SK-N-SH (cell line): ENCODE measurements around the gene ZNF425. TPM values are rescaled to one million over a fixed set of nuclear protein-coding genes. Genes with fewer than 3 reads are reported as not detected.

Experiments
- CTCF ChIA-PET: fragments of 300-600, 350-600 bp; formaldehyde crosslinking; extraction: SDS; loops from one replicate; lab custom pipeline; 2021; lab: Yijun Ruan, JAX
- POLR2A ChIA-PET: fragments of 350-600 bp; sonication (Branson Sonifier 250); formaldehyde crosslinking; extraction: SDS; loops from one replicate; lab custom pipeline; 2020; ENCODE audit warnings: antibody characterized with exemption, inconsistent platforms; lab: Yijun Ruan, JAX
- DNase-seq: peaks from one replicate; pipeline ENCODE4 v3.0.0; 2012
- H2AFZ ChIP-seq: fragments of 200-600 bp; sonication (generic); 2 replicates; pipeline ENCODE4 v1.8.1; 2016; ENCODE audit warnings: antibody characterized with exemption, mild to moderate bottlenecking, low read depth
- H3F3A ChIP-seq: fragments of 200-600 bp; sonication (generic); replicated peaks from 2 replicates; pipeline ENCODE3; 2016; ENCODE audit warnings: antibody characterized with exemption, mild to moderate bottlenecking; ENCODE audit not compliant: insufficient read depth
- H3K27ac ChIP-seq, 2 experiments: fragments of 200-500 bp in 1 of 2; fragments of 200-600 bp in 1 of 2; sonication (Bioruptor generic) in 1 of 2; sonication (generic), shearing (Covaris generic) in 1 of 2; 2 replicates each; pipeline versions ENCODE4 v1.5.1 to v1.6.1; 2014 to 2016; ENCODE audit warnings: low read depth in 2 of 2, inconsistent platforms in 1 of 2, low read length in 1 of 2, mild to moderate bottlenecking in 1 of 2, mixed read lengths in 1 of 2
- H3K27me3 ChIP-seq: fragments of 200-600 bp; sonication (generic), shearing (Covaris generic); 2 replicates; pipeline ENCODE4 v1.6.1; 2016; ENCODE audit warnings: mixed run types; ENCODE audit not compliant: insufficient read depth
- H3K36me3 ChIP-seq, 2 experiments: fragments of 200-500 bp in 1 of 2; fragments of 200-600 bp in 1 of 2; sonication (Bioruptor generic) in 1 of 2; sonication (generic) in 1 of 2; replicated peaks in 1 of 2; 2 replicates each; pipeline versions ENCODE3 to v1.5.1; 2014 to 2016; ENCODE audit warnings: low read length in 1 of 2, mild to moderate bottlenecking in 1 of 2; ENCODE audit not compliant: insufficient read depth in 2 of 2, control insufficient read depth in 1 of 2
- H3K4me1 ChIP-seq, 2 experiments: fragments of 200-500 bp in 1 of 2; fragments of 200-600 bp in 1 of 2; sonication (Bioruptor generic) in 1 of 2; sonication (generic), shearing (Covaris generic) in 1 of 2; 2 replicates each; pipeline versions ENCODE4 v1.5.1 to v1.6.1; 2014 to 2016; ENCODE audit warnings: low read depth in 1 of 2, low read length in 1 of 2, mixed run types in 1 of 2; ENCODE audit not compliant: insufficient read depth in 2 of 2, control insufficient read depth in 1 of 2
- H3K4me2 ChIP-seq: fragments of 200-600 bp; sonication (generic), shearing (Covaris generic); 2 replicates; pipeline ENCODE4 v1.6.1; 2017; ENCODE audit warnings: mixed run types
- H3K4me3 ChIP-seq, 2 experiments: fragments of 200-500 bp in 1 of 2; fragments of 200-600 bp in 1 of 2; sonication (Bioruptor generic) in 1 of 2; sonication (generic), shearing (Covaris generic) in 1 of 2; 2 replicates each; pipeline versions ENCODE4 v1.5.1 to v1.8.1; 2014 to 2016; ENCODE audit warnings: low read depth in 2 of 2, inconsistent platforms in 1 of 2, low read length in 1 of 2, mild to moderate bottlenecking in 1 of 2, mixed read lengths in 1 of 2, moderate library complexity in 1 of 2
- H3K79me2 ChIP-seq: fragments of 200-600 bp; sonication (generic); 2 replicates; pipeline ENCODE4 v1.8.1; 2017; ENCODE audit warnings: mild to moderate bottlenecking; ENCODE audit not compliant: insufficient read depth
- H3K9ac ChIP-seq: fragments of 200-600 bp; sonication (generic); 2 replicates; pipeline ENCODE4 v1.6.1; 2017; ENCODE audit warnings: mixed run types
- H3K9me2 ChIP-seq: fragments of 200-600 bp; sonication (generic); 2 replicates; pipeline ENCODE4 v1.6.1; 2017; ENCODE audit warnings: mixed run types
- H3K9me3 ChIP-seq: fragments of 200-600 bp; sonication (generic); 2 replicates; pipeline ENCODE4 v1.6.1; 2017; ENCODE audit warnings: mixed run types, mild to moderate bottlenecking, moderate library complexity
- H4K20me1 ChIP-seq: fragments of 200-600 bp; sonication (generic); 2 replicates; pipeline ENCODE4 v1.6.1; 2017; ENCODE audit warnings: mild to moderate bottlenecking, mixed run types; ENCODE audit not compliant: insufficient read depth
- CHD2 ChIP-seq: fragments of 150-350 bp; IDR thresholded peaks from 2 replicates; pipeline ENCODE4 v1.6.1; 2018; ENCODE audit warnings: low read length; ENCODE audit not compliant: partially characterized antibody
- EP300 ChIP-seq, 2 experiments: IDR thresholded peaks; 2 replicates each; pipeline versions ENCODE4 v1.4.0 to v1.6.1; 2012; ENCODE audit warnings: borderline replicate concordance in 1 of 2, low read depth in 1 of 2, low read length in 1 of 2
- FOXJ3 ChIP-seq: sonication (generic); formaldehyde crosslinking; IDR thresholded peaks from 2 replicates; pipeline ENCODE4 v1.5.1; 2020; ENCODE audit warnings: mild to moderate bottlenecking, missing genetic modification reagents
- FOXM1 ChIP-seq: IDR thresholded peaks from 2 replicates; pipeline ENCODE4 v1.4.0; 2012; ENCODE audit warnings: low read depth, mild to moderate bottlenecking
- NRF1 ChIP-seq: IDR thresholded peaks from 2 replicates; pipeline ENCODE4 v1.6.1; 2012; ENCODE audit warnings: low read depth, mild to moderate bottlenecking, low read length
- POLR2AphosphoS5 ChIP-seq: IDR thresholded peaks from 2 replicates; pipeline ENCODE4 v1.6.1; 2012; ENCODE audit warnings: low read depth, low read length
- RXRA ChIP-seq: IDR thresholded peaks from 2 replicates; pipeline ENCODE4 v1.4.0; 2012; ENCODE audit warnings: low read depth, mild to moderate bottlenecking, borderline replicate concordance
- SIN3A ChIP-seq: IDR thresholded peaks from 2 replicates; pipeline ENCODE4 v1.6.1; 2012; ENCODE audit warnings: low read depth, mild to moderate bottlenecking, low read length, moderate library complexity, borderline replicate concordance
- YY1 ChIP-seq: IDR thresholded peaks from 2 replicates; pipeline ENCODE4 v1.4.0; 2012; ENCODE audit warnings: low read depth, mild to moderate bottlenecking
- WGBS: methylation state at CpG from one replicate; pipeline ENCODE4 v1.1.6; 2017; ENCODE audit warnings: low lambda C conversion rate; 5-methylcytosine and 5-hydroxymethylcytosine counted together
- polyA plus RNA-seq, 3 experiments: library from polyadenylated mRNA; depleted of rRNA; stranded (reverse); fragments of >200 nt; gene quantifications; 2 replicates each; pipeline ENCODE4 v1.2.3, GENCODE V29; 2012
- TF ChIP-seq, protein P1 (sequence below): fragments of 200-600 bp; sonication (generic); IDR thresholded peaks from 2 replicates; pipeline ENCODE4 v1.6.1; 2017; ENCODE audit warnings: antibody characterized with exemption, mild to moderate bottlenecking, moderate library complexity
- TF ChIP-seq, protein P2 (sequence below): IDR thresholded peaks from 2 replicates; pipeline ENCODE4 v1.4.0; 2012; ENCODE audit warnings: low read depth
- TF ChIP-seq, protein P3 (sequence below): IDR thresholded peaks from 2 replicates; pipeline ENCODE4 v1.6.1; 2012; ENCODE audit warnings: mild to moderate bottlenecking, low read depth, low read length, moderate library complexity
- TF ChIP-seq, protein P4 (sequence below): IDR thresholded peaks from 2 replicates; pipeline ENCODE4 v1.4.0; 2012; ENCODE audit warnings: low read depth, borderline replicate concordance

The ZNF425 gene
- polyA plus RNA-seq, 1 of the 3 experiments (the other 2 are of a cell fraction) = 1.4 TPM

DNA sequence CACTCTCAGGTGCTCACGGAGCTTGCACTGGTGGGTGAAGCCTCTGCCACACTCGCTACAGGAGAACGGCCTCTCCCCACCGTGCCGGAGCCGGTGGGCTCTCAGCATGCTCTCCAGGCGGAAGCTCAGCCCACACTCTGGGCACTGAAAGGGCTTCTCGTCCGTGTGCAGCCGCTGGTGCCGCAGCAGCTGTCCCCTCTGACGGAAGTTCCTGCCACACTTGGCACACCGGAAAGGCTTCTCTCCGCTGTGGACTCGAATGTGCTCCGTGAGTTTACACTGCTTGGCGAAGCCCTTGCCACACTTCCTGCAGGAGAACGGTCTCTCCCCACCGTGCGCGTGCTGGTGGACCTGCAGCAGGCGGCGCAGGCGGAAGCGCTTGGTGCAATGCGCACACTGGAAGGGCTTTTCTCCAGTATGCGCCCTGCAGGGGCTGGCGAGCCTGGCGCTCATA, 54.9 kb downstream of the ZNF425 start (continued):
- TF ChIP-seq, protein P1, sequence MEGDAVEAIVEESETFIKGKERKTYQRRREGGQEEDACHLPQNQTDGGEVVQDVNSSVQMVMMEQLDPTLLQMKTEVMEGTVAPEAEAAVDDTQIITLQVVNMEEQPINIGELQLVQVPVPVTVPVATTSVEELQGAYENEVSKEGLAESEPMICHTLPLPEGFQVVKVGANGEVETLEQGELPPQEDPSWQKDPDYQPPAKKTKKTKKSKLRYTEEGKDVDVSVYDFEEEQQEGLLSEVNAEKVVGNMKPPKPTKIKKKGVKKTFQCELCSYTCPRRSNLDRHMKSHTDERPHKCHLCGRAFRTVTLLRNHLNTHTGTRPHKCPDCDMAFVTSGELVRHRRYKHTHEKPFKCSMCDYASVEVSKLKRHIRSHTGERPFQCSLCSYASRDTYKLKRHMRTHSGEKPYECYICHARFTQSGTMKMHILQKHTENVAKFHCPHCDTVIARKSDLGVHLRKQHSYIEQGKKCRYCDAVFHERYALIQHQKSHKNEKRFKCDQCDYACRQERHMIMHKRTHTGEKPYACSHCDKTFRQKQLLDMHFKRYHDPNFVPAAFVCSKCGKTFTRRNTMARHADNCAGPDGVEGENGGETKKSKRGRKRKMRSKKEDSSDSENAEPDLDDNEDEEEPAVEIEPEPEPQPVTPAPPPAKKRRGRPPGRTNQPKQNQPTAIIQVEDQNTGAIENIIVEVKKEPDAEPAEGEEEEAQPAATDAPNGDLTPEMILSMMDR = no peak
- TF ChIP-seq, protein P2, sequence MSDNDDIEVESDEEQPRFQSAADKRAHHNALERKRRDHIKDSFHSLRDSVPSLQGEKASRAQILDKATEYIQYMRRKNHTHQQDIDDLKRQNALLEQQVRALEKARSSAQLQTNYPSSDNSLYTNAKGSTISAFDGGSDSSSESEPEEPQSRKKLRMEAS = no peak
- TF ChIP-seq, protein P3, sequence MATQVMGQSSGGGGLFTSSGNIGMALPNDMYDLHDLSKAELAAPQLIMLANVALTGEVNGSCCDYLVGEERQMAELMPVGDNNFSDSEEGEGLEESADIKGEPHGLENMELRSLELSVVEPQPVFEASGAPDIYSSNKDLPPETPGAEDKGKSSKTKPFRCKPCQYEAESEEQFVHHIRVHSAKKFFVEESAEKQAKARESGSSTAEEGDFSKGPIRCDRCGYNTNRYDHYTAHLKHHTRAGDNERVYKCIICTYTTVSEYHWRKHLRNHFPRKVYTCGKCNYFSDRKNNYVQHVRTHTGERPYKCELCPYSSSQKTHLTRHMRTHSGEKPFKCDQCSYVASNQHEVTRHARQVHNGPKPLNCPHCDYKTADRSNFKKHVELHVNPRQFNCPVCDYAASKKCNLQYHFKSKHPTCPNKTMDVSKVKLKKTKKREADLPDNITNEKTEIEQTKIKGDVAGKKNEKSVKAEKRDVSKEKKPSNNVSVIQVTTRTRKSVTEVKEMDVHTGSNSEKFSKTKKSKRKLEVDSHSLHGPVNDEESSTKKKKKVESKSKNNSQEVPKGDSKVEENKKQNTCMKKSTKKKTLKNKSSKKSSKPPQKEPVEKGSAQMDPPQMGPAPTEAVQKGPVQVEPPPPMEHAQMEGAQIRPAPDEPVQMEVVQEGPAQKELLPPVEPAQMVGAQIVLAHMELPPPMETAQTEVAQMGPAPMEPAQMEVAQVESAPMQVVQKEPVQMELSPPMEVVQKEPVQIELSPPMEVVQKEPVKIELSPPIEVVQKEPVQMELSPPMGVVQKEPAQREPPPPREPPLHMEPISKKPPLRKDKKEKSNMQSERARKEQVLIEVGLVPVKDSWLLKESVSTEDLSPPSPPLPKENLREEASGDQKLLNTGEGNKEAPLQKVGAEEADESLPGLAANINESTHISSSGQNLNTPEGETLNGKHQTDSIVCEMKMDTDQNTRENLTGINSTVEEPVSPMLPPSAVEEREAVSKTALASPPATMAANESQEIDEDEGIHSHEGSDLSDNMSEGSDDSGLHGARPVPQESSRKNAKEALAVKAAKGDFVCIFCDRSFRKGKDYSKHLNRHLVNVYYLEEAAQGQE = no peak
- TF ChIP-seq FOXM1 = no peak
- no peak for TF ChIP-seq POLR2AphosphoS5
- no peak for TF ChIP-seq EP300 (IDR thresholded peaks at IDR 0.05; ENCODE audit: borderline replicate concordance in 1 of 2, low read depth in 1 of 2, low read length in 1 of 2)

DNA sequence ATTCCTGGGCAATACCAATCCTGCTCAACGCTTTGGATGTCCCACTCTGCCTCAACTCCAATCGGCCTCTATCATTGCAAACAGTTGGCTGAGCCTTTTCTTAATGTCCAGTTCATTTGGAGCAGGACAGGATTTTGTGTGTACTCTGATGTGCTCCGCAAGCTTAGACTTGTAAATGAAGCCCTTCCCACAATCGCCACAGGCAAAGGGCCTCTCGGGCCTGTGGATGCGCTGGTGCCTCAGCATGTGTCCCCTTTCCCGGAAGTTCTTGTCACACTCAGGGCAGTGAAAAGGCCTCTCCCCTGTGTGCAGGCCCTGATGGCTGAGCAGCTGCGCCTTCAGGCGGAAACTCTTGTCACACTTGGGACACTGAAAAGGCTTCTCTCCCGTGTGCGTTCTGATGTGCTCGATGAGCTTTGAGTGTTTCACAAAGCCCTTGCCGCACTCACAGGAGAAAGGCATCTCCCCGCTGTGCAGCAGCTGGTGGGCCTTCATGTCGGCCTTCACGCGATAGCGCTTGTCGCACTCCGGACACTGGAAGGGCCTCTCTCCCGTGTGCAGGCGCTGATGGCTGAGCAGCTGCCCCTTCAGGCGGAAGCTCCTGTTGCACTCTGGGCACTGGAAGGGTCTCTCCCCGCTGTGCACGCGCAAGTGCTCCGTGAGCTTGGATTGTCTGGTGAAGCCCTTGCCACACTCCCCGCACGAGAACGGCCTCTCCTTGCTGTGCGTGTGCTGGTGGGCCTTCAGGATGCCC, 55.6 kb downstream of the ZNF425 start:
- 96% methylated on average over 23 of the region's 31 CpGs for WGBS
- peaks cover 37 to 44% of the 10 kb centered on the region in 2 experiments for H3K36me3 ChIP-seq
- H3K79me2 ChIP-seq = no peaks in the 10 kb centered on the region
- H3K9ac ChIP-seq = no peak overlapping the region
- no peak overlapping the region for H3K4me2 ChIP-seq
- H3K4me3 ChIP-seq = no peak overlapping the region
- ChIA-PET POLR2A (interaction anchor here (0.7 kb wide), 1 partner anchor 68 kb away, joined by 3 read pairs; no protein-coding TSS in a partner anchor), CTCF (interaction anchor here (1.2 to 7.7 kb wide), 4 partner anchors 17 to 146 kb away, joined by 3 to 113 read pairs (median 6); no protein-coding TSS in a partner anchor)
- H3K9me3 ChIP-seq = no peaks in the 10 kb centered on the region
- H4K20me1 ChIP-seq = no peaks in the 10 kb centered on the region
- H3K27me3 ChIP-seq = no peaks in the 10 kb centered on the region
- no peaks in the 10 kb centered on the region for H3K4me1 ChIP-seq
- H3F3A ChIP-seq = peaks cover 4% of the 10 kb centered on the region
- H2AFZ ChIP-seq = no peak overlapping the region
- TF ChIP-seq FOXJ3 = no peak
- no peak for TF ChIP-seq SIN3A
- no peak for TF ChIP-seq NRF1
- TF ChIP-seq YY1 = no peak
- TF ChIP-seq CHD2 = no peak
- TF ChIP-seq, protein P4, sequence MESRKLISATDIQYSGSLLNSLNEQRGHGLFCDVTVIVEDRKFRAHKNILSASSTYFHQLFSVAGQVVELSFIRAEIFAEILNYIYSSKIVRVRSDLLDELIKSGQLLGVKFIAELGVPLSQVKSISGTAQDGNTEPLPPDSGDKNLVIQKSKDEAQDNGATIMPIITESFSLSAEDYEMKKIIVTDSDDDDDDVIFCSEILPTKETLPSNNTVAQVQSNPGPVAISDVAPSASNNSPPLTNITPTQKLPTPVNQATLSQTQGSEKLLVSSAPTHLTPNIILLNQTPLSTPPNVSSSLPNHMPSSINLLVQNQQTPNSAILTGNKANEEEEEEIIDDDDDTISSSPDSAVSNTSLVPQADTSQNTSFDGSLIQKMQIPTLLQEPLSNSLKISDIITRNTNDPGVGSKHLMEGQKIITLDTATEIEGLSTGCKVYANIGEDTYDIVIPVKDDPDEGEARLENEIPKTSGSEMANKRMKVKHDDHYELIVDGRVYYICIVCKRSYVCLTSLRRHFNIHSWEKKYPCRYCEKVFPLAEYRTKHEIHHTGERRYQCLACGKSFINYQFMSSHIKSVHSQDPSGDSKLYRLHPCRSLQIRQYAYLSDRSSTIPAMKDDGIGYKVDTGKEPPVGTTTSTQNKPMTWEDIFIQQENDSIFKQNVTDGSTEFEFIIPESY = no peak
- TF ChIP-seq RXRA = no peak
- TF ChIP-seq, all 33 proteins: peak for 0
- no peaks in the 10 kb centered on the region for H3K9me2 ChIP-seq
- DNase-seq = no peak
- no peak overlapping the region for H3K27ac ChIP-seq
